ENCODE data around the gene CEP120. TPM values are rescaled to one million over a fixed set of nuclear protein-coding genes. Genes with fewer than 3 reads are reported as not detected.
A peak's percentile ranks its signal among the peaks of the same experiment; 100 is the strongest.

Gene CEP120
- total RNA-seq, 1 donor from 2014 or later, result 19.0 TPM

GRCh38 chr5:123429993-123430392, 6.8 kb upstream of the CEP120 start:
- Mint-ChIP-seq H3K27ac (ENCODE audit: unreplicated experiment) (peak overlapping the region; percentile 96), H3K36me3 (ENCODE audit: low read depth, unreplicated experiment) (no peaks in the 10 kb centered on the region), H3K4me3 (ENCODE audit: unreplicated experiment) (no peak overlapping the region), H3K27me3 (ENCODE audit: low read depth, unreplicated experiment) (no peaks in the 10 kb centered on the region), H3K9me3 (ENCODE audit: unreplicated experiment) (no peaks in the 10 kb centered on the region), H3K4me1 (ENCODE audit: low read depth, unreplicated experiment) (peaks cover 9% of the 10 kb centered on the region)
- Histone ChIP-seq H3K27ac (ENCODE audit: low read depth, low read length) (no peak overlapping the region), H3K9me3 (ENCODE audit: insufficient read depth, low read depth, low read length) (no peaks in the 10 kb centered on the region), H3K36me3 (ENCODE audit: insufficient read depth, low read length) (no peaks in the 10 kb centered on the region), H3K4me3 (ENCODE audit: insufficient read depth, low read depth, low read length) (no peak overlapping the region), H3K9ac (ENCODE audit: low read length) (no peak overlapping the region), H4K20me1 (ENCODE audit: insufficient read depth, low read length) (no peaks in the 10 kb centered on the region), H3K79me2 (ENCODE audit: insufficient read depth, low read length) (no peaks in the 10 kb centered on the region), H3K27me3 (ENCODE audit: insufficient read depth, low read length) (no peaks in the 10 kb centered on the region), H2AFZ (ENCODE audit: low read depth, low read length) (peak overlapping the region; percentile 59), H3K4me2 (ENCODE audit: low read length) (peak overlapping the region; percentile 38), H3K4me1 (ENCODE audit: insufficient read depth, low read length) (peaks cover 2% of the 10 kb centered on the region)
- no peak for TF ChIP-seq EZH2 (IDR thresholded peaks at IDR 0.05; ENCODE audit: insufficient read depth, low read length)
- TF ChIP-seq, protein P1, sequence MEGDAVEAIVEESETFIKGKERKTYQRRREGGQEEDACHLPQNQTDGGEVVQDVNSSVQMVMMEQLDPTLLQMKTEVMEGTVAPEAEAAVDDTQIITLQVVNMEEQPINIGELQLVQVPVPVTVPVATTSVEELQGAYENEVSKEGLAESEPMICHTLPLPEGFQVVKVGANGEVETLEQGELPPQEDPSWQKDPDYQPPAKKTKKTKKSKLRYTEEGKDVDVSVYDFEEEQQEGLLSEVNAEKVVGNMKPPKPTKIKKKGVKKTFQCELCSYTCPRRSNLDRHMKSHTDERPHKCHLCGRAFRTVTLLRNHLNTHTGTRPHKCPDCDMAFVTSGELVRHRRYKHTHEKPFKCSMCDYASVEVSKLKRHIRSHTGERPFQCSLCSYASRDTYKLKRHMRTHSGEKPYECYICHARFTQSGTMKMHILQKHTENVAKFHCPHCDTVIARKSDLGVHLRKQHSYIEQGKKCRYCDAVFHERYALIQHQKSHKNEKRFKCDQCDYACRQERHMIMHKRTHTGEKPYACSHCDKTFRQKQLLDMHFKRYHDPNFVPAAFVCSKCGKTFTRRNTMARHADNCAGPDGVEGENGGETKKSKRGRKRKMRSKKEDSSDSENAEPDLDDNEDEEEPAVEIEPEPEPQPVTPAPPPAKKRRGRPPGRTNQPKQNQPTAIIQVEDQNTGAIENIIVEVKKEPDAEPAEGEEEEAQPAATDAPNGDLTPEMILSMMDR (IDR thresholded peaks at IDR 0.05; ENCODE audit: insufficient read depth, low read depth, low read length), result no peak
- DNase-seq (ENCODE audit: low read depth) (peak; percentile 81), FAIRE-seq (no peak)

DNA sequence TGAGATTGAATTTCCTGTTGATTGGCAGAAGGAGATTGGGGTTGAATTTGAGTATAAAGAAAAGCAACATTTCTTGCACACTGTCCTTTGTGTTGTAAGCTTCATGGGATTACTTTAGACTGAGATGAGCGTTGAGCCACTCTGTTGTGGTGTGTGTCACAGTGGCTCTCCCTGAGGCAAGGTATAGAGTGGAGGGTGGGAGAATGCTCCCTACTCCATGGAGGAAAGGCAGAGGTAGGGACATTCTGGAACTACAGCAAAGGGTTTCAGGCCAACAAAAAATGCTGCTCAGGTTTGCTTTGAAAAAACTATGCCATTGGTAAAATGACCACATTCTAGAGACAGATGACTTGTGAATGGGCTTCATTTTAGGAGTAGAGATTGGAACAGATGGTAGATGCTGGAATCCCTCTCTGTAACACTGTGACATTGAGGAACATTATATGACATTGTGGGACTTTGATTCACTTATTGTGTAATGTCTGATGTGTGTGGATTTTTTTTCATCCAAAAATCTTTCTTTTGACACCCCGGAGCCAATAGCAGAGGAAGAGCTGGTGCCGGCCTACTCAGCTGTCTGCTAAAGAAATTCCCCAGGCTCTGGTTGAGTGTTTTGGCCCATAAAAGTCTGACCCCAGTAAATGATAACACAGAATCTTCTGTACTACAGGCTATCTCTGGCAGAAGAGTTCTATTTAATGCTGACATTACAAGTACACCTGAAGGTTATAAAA, 6.2 kb upstream of the CEP120 start:
- Histone ChIP-seq H3K4me3 (ENCODE audit: insufficient read depth, low read depth, low read length) (no peak overlapping the region), H3K9me3 (ENCODE audit: insufficient read depth, low read depth, low read length) (no peaks in the 10 kb centered on the region), H3K27me3 (ENCODE audit: insufficient read depth, low read length) (no peaks in the 10 kb centered on the region), H3K36me3 (ENCODE audit: insufficient read depth, low read length) (no peaks in the 10 kb centered on the region), H3K4me1 (ENCODE audit: insufficient read depth, low read length) (peaks cover 2% of the 10 kb centered on the region), H3K27ac (ENCODE audit: low read depth, low read length) (no peak overlapping the region), H3K9ac (ENCODE audit: low read length) (no peak overlapping the region), H2AFZ (ENCODE audit: low read depth, low read length) (no peak overlapping the region), H4K20me1 (ENCODE audit: insufficient read depth, low read length) (no peaks in the 10 kb centered on the region), H3K4me2 (ENCODE audit: low read length) (no peak overlapping the region), H3K79me2 (ENCODE audit: insufficient read depth, low read length) (no peaks in the 10 kb centered on the region)
- Mint-ChIP-seq H3K36me3 (ENCODE audit: low read depth, unreplicated experiment) (no peaks in the 10 kb centered on the region), H3K27ac (ENCODE audit: unreplicated experiment) (peak overlapping the region; percentile 96), H3K4me1 (ENCODE audit: low read depth, unreplicated experiment) (peaks cover 9% of the 10 kb centered on the region), H3K27me3 (ENCODE audit: low read depth, unreplicated experiment) (no peaks in the 10 kb centered on the region), H3K9me3 (ENCODE audit: unreplicated experiment) (no peaks in the 10 kb centered on the region), H3K4me3 (ENCODE audit: unreplicated experiment) (no peak overlapping the region)
- TF ChIP-seq, protein P1 (IDR thresholded peaks at IDR 0.05; ENCODE audit: insufficient read depth, low read depth, low read length), result no peak
- TF ChIP-seq EZH2 (IDR thresholded peaks at IDR 0.05; ENCODE audit: insufficient read depth, low read length), result no peak
- DNase-seq (ENCODE audit: low read depth) (no peak), FAIRE-seq (no peak)

All from astrocyte (in vitro differentiated cells and primary cell).